Epithelial cell of alveolus of lung (primary cell): ENCODE measurements around the gene MBOAT2. TPM values are rescaled to one million over a fixed set of nuclear protein-coding genes. Genes with fewer than 3 reads are reported as not detected.

Experiments used
- total RNA-seq: library from RNA; depleted of rRNA; stranded (reverse); fragments of >200 nt; gene quantifications from 2 replicates; pipeline ENCODE4 v1.2.1, GENCODE V29; 2015

Gene MBOAT2
- 31.4 and 34.9 TPM in 2 replicates for total RNA-seq

GRCh38 chr2:9003616-9004337 lies at the start of gene MBOAT2:
TSS of gene MBOAT2 (minus strand) at chr2:9003684. CDS start at chr2:9003614, 70 bp downstream.

GRCh38 chr2:8836971-8837794 lies 166.3 kb downstream of the MBOAT2 start, which contains the start of gene KIDINS220:
TSS of gene KIDINS220 (minus strand) at chr2:8837613. CDS start at chr2:8827093, 10,520 bp downstream.

Other genes with a start within 250 kb of the MBOAT2 start
- 21.7 and 45.6 TPM in 2 replicates for gene KIDINS220, start 166.1 kb downstream of the MBOAT2 start, total RNA-seq
- gene ASAP2, start 203.1 kb upstream of the MBOAT2 start, total RNA-seq = 7.2 and 16.2 TPM in 2 replicates